Endothelial cell of umbilical vein (primary cell): ENCODE data around the gene MAPK8.

Experiments used
- CTCF ChIP-seq, 2 donors: IDR thresholded peaks; 1 replicate in 1 of 2; 2 replicates in 1 of 2; pipeline ENCODE4 v1.5.1; 2011; ENCODE audit warnings: low read length in 2 of 2, mild to moderate bottlenecking in 2 of 2, moderate library complexity in 2 of 2, control low read depth in 1 of 2, inconsistent platforms in 1 of 2, low read depth in 1 of 2; ENCODE audit not compliant: insufficient read depth in 1 of 2; ENCODE audit errors: extremely low read depth in 1 of 2
- EZH2 ChIP-seq: IDR thresholded peaks from 2 replicates; pipeline ENCODE4 v1.6.1; 2012; ENCODE audit warnings: borderline replicate concordance, low read depth, mild to moderate bottlenecking, moderate library complexity, low read length, inconsistent platforms; ENCODE audit not compliant: severe bottlenecking
- FOS ChIP-seq: IDR thresholded peaks from 2 replicates; pipeline ENCODE4 v1.6.1; 2011; ENCODE audit warnings: mild to moderate bottlenecking, low read length, moderate library complexity, borderline replicate concordance; ENCODE audit not compliant: insufficient read depth
- GATA2 ChIP-seq: IDR thresholded peaks from 2 replicates; pipeline ENCODE4 v1.7.0; 2011; ENCODE audit warnings: low read depth, mild to moderate bottlenecking, moderate library complexity, mixed read lengths, low read length; ENCODE audit not compliant: insufficient read length, insufficient read depth
- MYC ChIP-seq: IDR thresholded peaks from one replicate; pipeline ENCODE4 v1.6.1; 2011; ENCODE audit warnings: mild to moderate bottlenecking, low read depth, low read length
- POLR2A ChIP-seq: IDR thresholded peaks from 2 replicates; pipeline ENCODE4 v1.6.1; 2012; ENCODE audit warnings: low read depth, mild to moderate bottlenecking, control low read depth, low read length
- POLR2AphosphoS5 ChIP-seq: IDR thresholded peaks from 2 replicates; pipeline ENCODE4 v1.6.1; 2012; ENCODE audit warnings: low read depth, mild to moderate bottlenecking, control low read depth, low read length, moderate library complexity; ENCODE audit not compliant: insufficient read depth
- TF ChIP-seq, protein P1 (sequence below): IDR thresholded peaks from 2 replicates; pipeline ENCODE4 v1.6.1; 2011; ENCODE audit not compliant: insufficient read depth, insufficient read length

DNA sequence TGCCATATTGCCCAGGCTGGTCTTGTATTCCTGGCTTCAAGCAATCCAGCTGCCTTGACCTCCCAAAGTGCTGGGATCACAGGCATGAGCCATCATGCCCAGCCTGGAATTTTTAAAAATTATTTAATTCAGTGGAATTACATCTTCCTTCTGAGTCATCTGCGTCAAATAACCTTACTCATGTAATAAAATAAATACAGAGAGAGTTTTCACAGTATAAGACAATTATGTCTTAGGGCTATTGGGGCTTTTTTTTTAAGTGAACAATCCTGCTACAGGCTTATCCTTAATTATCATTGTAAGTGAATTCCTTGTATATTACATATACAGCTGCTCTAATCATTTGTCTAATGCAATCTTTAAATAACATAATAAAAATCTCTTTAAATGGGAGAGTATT, 108.3 kb downstream of the MAPK8 start:
- TF ChIP-seq, protein P1, sequence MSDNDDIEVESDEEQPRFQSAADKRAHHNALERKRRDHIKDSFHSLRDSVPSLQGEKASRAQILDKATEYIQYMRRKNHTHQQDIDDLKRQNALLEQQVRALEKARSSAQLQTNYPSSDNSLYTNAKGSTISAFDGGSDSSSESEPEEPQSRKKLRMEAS: no peak
- no peak for TF ChIP-seq EZH2
- no peak for TF ChIP-seq CTCF (IDR thresholded peaks at IDR 0.05; ENCODE audit: extremely low read depth in 1 of 2, insufficient read depth in 1 of 2, low read depth in 1 of 2, low read length in 2 of 2)
- no peak for TF ChIP-seq POLR2A
- no peak for TF ChIP-seq POLR2AphosphoS5
- no peak for TF ChIP-seq GATA2
- TF ChIP-seq FOS: no peak
- no peak for TF ChIP-seq MYC
